ENCODE results near the gene ENPP3.

ENPP3 gene

DNA sequence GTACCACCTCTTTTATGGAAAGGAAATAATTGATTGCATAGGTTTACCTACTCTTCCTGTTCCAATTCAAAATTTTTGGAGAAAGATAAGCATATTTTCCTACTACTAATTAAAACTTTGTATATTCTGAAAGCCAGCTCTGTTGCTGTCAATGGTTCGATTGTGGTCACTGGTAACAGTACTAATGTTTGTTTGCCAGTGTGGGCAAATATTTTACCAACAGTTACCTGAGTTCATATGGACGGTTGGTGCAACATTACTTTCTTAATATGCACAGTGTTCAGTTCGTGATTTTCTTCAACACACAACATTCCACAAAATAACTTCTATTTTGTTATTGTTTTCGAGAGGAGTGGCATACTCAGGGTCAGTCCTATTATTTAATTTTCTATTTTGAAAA, 90.8 kb downstream of the ENPP3 start (continued):
- TF ChIP-seq, protein P1, sequence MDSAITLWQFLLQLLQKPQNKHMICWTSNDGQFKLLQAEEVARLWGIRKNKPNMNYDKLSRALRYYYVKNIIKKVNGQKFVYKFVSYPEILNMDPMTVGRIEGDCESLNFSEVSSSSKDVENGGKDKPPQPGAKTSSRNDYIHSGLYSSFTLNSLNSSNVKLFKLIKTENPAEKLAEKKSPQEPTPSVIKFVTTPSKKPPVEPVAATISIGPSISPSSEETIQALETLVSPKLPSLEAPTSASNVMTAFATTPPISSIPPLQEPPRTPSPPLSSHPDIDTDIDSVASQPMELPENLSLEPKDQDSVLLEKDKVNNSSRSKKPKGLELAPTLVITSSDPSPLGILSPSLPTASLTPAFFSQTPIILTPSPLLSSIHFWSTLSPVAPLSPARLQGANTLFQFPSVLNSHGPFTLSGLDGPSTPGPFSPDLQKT (IDR thresholded peaks at IDR 0.05; ENCODE audit: borderline replicate concordance, low read depth, low read length): no peak

DNA sequence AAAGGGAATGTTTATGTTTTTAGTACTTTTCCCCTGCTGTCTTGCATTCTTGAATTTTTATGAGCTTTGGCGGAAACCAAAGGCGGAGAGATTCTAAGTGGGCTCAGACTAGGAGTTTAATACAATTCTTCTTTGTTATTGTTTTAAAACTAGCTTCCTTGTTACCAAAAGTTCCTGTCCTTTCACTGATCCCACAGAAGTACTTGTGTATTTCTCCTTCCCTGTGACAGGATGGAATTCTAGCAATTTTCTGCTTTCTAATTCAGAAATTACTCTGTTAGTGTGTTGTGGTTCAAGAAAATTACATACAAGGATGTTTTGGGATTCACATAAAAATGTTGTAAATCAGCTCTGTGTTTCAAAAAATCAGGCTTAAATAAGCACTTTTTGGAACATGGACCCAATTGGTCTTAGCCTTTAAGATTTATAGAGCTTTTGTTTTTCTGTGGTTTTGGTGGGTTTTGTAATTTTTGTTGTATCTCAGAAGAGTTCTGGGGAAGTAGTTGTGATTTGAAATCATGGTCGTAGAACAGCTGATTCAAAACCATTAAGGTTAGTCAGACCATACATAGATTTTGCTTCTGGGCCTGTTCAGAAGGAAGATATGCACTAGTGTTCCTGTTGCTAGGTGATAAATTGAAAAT, 91.3 kb downstream of the ENPP3 start:
- ChIA-PET CTCF (interaction anchor here (0.7 to 3.2 kb wide), 4 partner anchors 34 to 186 kb away, joined by 3 to 18 read pairs (median 4); no protein-coding TSS in a partner anchor), POLR2A (no interaction called here)
- Histone ChIP-seq H3K4me1 (ENCODE audit: control insufficient read depth, insufficient read depth, low read length) (no peaks in the 10 kb centered on the region), H3K4me3 (ENCODE audit: low read depth, low read length) (no peak overlapping the region), H3K27ac (ENCODE audit: extremely low read depth, low read depth, low read length) (no peak overlapping the region), H3K9me3 (ENCODE audit: control insufficient read depth, insufficient read depth, low read depth, low read length) (no peaks in the 10 kb centered on the region), H3K36me3 (ENCODE audit: control insufficient read depth in 2 of 2, insufficient read depth in 1 of 2, low read length in 2 of 2) (no peaks in the 10 kb centered on the region)
- no peak for TF ChIP-seq ZNF76 (tag by site-specific recombination; IDR thresholded peaks at IDR 0.05; ENCODE audit: borderline replicate concordance, low read depth)
- TF ChIP-seq ZNF510 (tag by site-specific recombination; IDR thresholded peaks at IDR 0.05; ENCODE audit: insufficient replicate concordance): no peak
- no peak for TF ChIP-seq ZNF19 (tag by site-specific recombination; IDR thresholded peaks at IDR 0.05; ENCODE audit: low read depth)
- TF ChIP-seq ZNF660 (tag by site-specific recombination; IDR thresholded peaks at IDR 0.05): no peak
- TF ChIP-seq ZNF157 (tag by site-specific recombination; IDR thresholded peaks at IDR 0.05): no peak
- no peak for TF ChIP-seq ZNF560 (tag by site-specific recombination; IDR thresholded peaks at IDR 0.05; ENCODE audit: borderline replicate concordance)
- TF ChIP-seq ZNF114 (tag by site-specific recombination; IDR thresholded peaks at IDR 0.05): no peak
- no peak for TF ChIP-seq ZNF558 (tag by site-specific recombination; IDR thresholded peaks at IDR 0.05)
- TF ChIP-seq, protein P2, sequence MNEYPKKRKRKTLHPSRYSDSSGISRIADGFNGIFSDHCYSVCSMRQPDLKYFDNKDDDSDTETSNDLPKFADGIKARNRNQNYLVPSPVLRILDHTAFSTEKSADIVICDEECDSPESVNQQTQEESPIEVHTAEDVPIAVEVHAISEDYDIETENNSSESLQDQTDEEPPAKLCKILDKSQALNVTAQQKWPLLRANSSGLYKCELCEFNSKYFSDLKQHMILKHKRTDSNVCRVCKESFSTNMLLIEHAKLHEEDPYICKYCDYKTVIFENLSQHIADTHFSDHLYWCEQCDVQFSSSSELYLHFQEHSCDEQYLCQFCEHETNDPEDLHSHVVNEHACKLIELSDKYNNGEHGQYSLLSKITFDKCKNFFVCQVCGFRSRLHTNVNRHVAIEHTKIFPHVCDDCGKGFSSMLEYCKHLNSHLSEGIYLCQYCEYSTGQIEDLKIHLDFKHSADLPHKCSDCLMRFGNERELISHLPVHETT (tag by site-specific recombination; IDR thresholded peaks at IDR 0.05): no peak
- TF ChIP-seq TCF7L2 (IDR thresholded peaks at IDR 0.05; ENCODE audit: borderline replicate concordance, low read depth, low read length): no peak
- TF ChIP-seq ZNF37A (tag by site-specific recombination; IDR thresholded peaks at IDR 0.05): no peak
- TF ChIP-seq ZEB2 (tag by site-specific recombination; IDR thresholded peaks at IDR 0.05): no peak
- TF ChIP-seq, protein P3, sequence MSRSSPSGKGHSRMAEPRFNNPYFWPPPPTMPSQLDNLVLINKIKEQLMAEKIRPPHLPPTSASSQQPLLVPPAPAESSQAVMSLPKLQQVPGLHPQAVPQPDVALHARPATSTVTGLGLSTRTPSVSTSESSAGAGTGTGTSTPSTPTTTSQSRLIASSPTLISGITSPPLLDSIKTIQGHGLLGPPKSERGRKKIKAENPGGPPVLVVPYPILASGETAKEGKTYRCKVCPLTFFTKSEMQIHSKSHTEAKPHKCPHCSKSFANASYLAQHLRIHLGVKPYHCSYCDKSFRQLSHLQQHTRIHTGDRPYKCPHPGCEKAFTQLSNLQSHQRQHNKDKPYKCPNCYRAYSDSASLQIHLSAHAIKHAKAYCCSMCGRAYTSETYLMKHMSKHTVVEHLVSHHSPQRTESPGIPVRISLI (tag by site-specific recombination; IDR thresholded peaks at IDR 0.05): no peak
- TF ChIP-seq ZNF837 (tag by site-specific recombination; IDR thresholded peaks at IDR 0.05): no peak
- no peak for TF ChIP-seq ZNF610 (tag by site-specific recombination; IDR thresholded peaks at IDR 0.05; ENCODE audit: borderline replicate concordance)
- TF ChIP-seq ZNF843 (tag by site-specific recombination; IDR thresholded peaks at IDR 0.05): no peak
- TF ChIP-seq, protein P4, sequence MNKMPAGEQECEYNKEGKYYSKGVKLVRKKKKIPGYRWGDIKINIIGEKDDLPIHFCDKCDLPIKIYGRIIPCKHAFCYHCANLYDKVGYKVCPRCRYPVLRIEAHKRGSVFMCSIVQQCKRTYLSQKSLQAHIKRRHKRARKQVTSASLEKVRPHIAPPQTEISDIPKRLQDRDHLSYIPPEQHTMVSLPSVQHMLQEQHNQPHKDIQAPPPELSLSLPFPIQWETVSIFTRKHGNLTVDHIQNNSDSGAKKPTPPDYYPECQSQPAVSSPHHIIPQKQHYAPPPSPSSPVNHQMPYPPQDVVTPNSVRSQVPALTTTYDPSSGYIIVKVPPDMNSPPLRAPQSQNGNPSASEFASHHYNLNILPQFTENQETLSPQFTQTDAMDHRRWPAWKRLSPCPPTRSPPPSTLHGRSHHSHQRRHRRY (tag by site-specific recombination; IDR thresholded peaks at IDR 0.05): no peak

DNA sequence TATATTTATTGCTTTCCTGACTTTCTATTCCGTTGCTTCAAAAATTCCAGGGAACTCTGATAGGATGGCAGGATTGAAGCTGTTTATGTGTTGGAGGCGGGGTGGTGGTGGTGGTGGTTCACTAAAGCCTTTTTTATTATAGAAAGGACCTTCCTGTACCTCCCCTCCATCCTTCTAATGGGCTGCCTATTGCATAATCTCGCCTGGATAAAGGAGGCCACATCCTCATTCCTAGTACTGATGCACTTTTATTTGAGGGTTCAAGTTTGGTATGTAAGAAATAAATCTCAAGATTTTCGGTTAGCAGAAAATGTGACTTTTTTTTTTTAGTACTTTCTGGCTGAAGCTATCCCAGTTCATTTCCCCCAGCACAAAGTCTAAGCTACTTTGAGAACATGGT, 92.4 kb downstream of the ENPP3 start:
- Histone ChIP-seq H3K36me3 (ENCODE audit: control insufficient read depth in 2 of 2, insufficient read depth in 1 of 2, low read length in 2 of 2) (no peaks in the 10 kb centered on the region), H3K9me3 (ENCODE audit: control insufficient read depth, insufficient read depth, low read depth, low read length) (no peaks in the 10 kb centered on the region), H3K4me1 (ENCODE audit: control insufficient read depth, insufficient read depth, low read length) (no peaks in the 10 kb centered on the region), H3K4me3 (ENCODE audit: low read depth, low read length) (no peak overlapping the region), H3K27ac (ENCODE audit: extremely low read depth, low read depth, low read length) (no peak overlapping the region)
- CTCF ChIA-PET: interaction anchor here (1.8 to 3.2 kb wide), 2 partner anchors 35 to 182 kb away, joined by 3 to 18 read pairs; no protein-coding TSS in a partner anchor
- no peak for TF ChIP-seq OVOL3 (tag by site-specific recombination; IDR thresholded peaks at IDR 0.05)
- POLR2A ChIA-PET: no interaction called here
